Testis (tissue), 2 donors: Measurements from ENCODE around the gene VPS8.

Experiments used
- CTCF ChIP-seq, 3 experiments: fragments of 450-650 bp in 2 of 3; fragments of 200-600 bp in 1 of 3; sonication (generic) in 1 of 3; IDR thresholded peaks; one replicate each; pipeline ENCODE4 v1.5.1; 2016 to 2019; ENCODE audit warnings: antibody characterized with exemption in 3 of 3, mild to moderate bottlenecking in 2 of 3, moderate library complexity in 1 of 3
- POLR2A ChIP-seq: fragments of 450-650 bp; IDR thresholded peaks from one replicate; pipeline ENCODE4 v1.6.1; 2017; ENCODE audit warnings: antibody characterized with exemption, mild to moderate bottlenecking, moderate library complexity

GRCh38 chr3:185029086-185029485, 217.1 kb downstream of the VPS8 start:
- no peak for TF ChIP-seq CTCF (IDR thresholded peaks at IDR 0.05)
- no peak for TF ChIP-seq POLR2A
